Esophagus muscularis mucosa (tissue), 4 donors: ENCODE data around the gene MEX3C.

Source experiments
- EP300 ChIP-seq: sonication (generic); formaldehyde crosslinking; IDR thresholded peaks from one replicate; pipeline ENCODE4 v1.6.1; 2017; ENCODE audit warnings: antibody characterized with exemption
- POLR2A ChIP-seq: fragments of 450-650 bp; IDR thresholded peaks from one replicate; pipeline ENCODE4 v1.6.1; 2017; ENCODE audit warnings: antibody characterized with exemption, moderate library complexity, mild to moderate bottlenecking, low read depth
- POLR2AphosphoS5 ChIP-seq, 2 donors: sonication (generic); formaldehyde crosslinking; IDR thresholded peaks; one replicate each; pipeline ENCODE4 v1.6.1; 2017; ENCODE audit warnings: antibody characterized with exemption in 2 of 2
- TF ChIP-seq, protein P1 (sequence below), 3 experiments: fragments of 200-600 bp in 2 of 3; fragments of 450-650 bp in 1 of 3; sonication (generic) in 2 of 3; IDR thresholded peaks; one replicate each; pipeline ENCODE4 v1.5.1; 2017 to 2019; ENCODE audit warnings: antibody characterized with exemption in 3 of 3, mild to moderate bottlenecking in 2 of 3, moderate library complexity in 1 of 3

DNA sequence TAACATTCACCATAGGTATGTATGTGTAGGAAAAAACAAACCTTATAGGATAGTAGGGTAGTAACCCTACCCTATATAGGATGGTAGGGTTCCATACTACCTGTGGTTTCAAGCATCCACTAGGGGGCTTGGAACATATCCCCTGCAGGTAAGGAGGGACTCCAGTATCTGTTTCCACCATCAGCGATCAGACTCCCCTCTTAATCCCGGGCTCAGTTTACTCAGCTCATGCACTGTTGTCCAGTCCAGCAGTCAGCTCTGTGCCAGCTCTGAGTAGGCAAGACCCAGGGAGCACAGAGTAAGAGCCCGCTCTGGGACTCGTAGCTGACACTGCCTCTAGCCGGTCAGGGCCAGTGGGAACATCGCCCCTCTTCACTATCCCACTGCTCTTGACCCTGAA lies 61.7 kb downstream of the MEX3C start:
- TF ChIP-seq, protein P1, sequence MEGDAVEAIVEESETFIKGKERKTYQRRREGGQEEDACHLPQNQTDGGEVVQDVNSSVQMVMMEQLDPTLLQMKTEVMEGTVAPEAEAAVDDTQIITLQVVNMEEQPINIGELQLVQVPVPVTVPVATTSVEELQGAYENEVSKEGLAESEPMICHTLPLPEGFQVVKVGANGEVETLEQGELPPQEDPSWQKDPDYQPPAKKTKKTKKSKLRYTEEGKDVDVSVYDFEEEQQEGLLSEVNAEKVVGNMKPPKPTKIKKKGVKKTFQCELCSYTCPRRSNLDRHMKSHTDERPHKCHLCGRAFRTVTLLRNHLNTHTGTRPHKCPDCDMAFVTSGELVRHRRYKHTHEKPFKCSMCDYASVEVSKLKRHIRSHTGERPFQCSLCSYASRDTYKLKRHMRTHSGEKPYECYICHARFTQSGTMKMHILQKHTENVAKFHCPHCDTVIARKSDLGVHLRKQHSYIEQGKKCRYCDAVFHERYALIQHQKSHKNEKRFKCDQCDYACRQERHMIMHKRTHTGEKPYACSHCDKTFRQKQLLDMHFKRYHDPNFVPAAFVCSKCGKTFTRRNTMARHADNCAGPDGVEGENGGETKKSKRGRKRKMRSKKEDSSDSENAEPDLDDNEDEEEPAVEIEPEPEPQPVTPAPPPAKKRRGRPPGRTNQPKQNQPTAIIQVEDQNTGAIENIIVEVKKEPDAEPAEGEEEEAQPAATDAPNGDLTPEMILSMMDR (IDR thresholded peaks at IDR 0.05), result peak in 1 of 3 experiments; percentile 9
- TF ChIP-seq EP300 (no peak), POLR2A (no peak), POLR2AphosphoS5 (IDR thresholded peaks at IDR 0.05) (no peak)
